ENCODE data around the gene EPHB1.

- TF ChIP-seq CTCF (conservative IDR thresholded peaks at IDR 0.05 in 1 of 2, IDR thresholded peaks at IDR 0.05 in 1 of 2; ENCODE audit: extremely low read depth in 1 of 2, insufficient read depth in 1 of 2, low read depth in 1 of 2, low read length in 2 of 2) (no peak), EZH2 (IDR thresholded peaks at IDR 0.05; ENCODE audit: borderline replicate concordance, low read length) (no peak)
Measured at GRCh38 chr3:135136361-135137100, 341.5 kb downstream of the EPHB1 start.

Data from mammary epithelial cell (primary cell).